Measurements from ENCODE around the gene PRDM4. TPM values are rescaled to one million over a fixed set of nuclear protein-coding genes. Genes with fewer than 3 reads are reported as not detected.

The PRDM4 gene
- total RNA-seq, 4 donors from 2014 or later, result 5.6 to 31.9 (median 18.3) TPM

GRCh38 chr12:107798580-107798979 is 37.6 kb upstream of the PRDM4 start:
- TF ChIP-seq CTCF (IDR thresholded peaks at IDR 0.05) (no peak), POLR2A (IDR thresholded peaks at IDR 0.05) (no peak)
- Histone ChIP-seq H3K36me3 (no peaks in the 10 kb centered on the region), H3K9me3 (no peaks in the 10 kb centered on the region), H3K27me3 (no peaks in the 10 kb centered on the region), H3K4me1 (no peaks in the 10 kb centered on the region), H3K27ac (no peak overlapping the region), H3K4me3 (no peak overlapping the region)
- no peak for DNase-seq
- intact Hi-C loops (cut with DNase I; ENCODE audit: low total_unique reads), result no loop called here

- Histone ChIP-seq H3K9me3 (no peaks in the 10 kb centered on the region), H3K36me3 (no peaks in the 10 kb centered on the region), H3K4me3 (no peak overlapping the region), H3K27ac (no peak overlapping the region), H3K27me3 (no peaks in the 10 kb centered on the region), H3K4me1 (no peaks in the 10 kb centered on the region)
- intact Hi-C loops (cut with DNase I; ENCODE audit: low total_unique reads), result no loop called here
- no peak for DNase-seq
- no peak for TF ChIP-seq POLR2A (IDR thresholded peaks at IDR 0.05)
- no peak for TF ChIP-seq CTCF (IDR thresholded peaks at IDR 0.05)
Measured at GRCh38 chr12:107794451-107794850, 33.5 kb upstream of the PRDM4 start.

- intact Hi-C loops (cut with DNase I; ENCODE audit: low total_unique reads), result no loop called here
- Histone ChIP-seq H3K27ac (no peak overlapping the region), H3K27me3 (no peaks in the 10 kb centered on the region), H3K36me3 (no peaks in the 10 kb centered on the region), H3K4me1 (no peaks in the 10 kb centered on the region), H3K4me3 (no peak overlapping the region), H3K9me3 (no peaks in the 10 kb centered on the region)
- TF ChIP-seq POLR2A (IDR thresholded peaks at IDR 0.05) (no peak), CTCF (IDR thresholded peaks at IDR 0.05) (no peak)
- DNase-seq, result no peak
Measured at GRCh38 chr12:107791465-107792089, 30.6 kb upstream of the PRDM4 start.

- Histone ChIP-seq H3K27me3 (no peaks in the 10 kb centered on the region), H3K27ac (no peak overlapping the region), H3K4me3 (no peak overlapping the region), H3K4me1 (no peaks in the 10 kb centered on the region), H3K9me3 (no peaks in the 10 kb centered on the region), H3K36me3 (no peaks in the 10 kb centered on the region)
- intact Hi-C loops (cut with DNase I; ENCODE audit: low total_unique reads), result no loop called here
- TF ChIP-seq POLR2A (IDR thresholded peaks at IDR 0.05) (no peak), CTCF (IDR thresholded peaks at IDR 0.05) (no peak)
- DNase-seq, result no peak
Measured at GRCh38 chr12:107788690-107789458, 27.9 kb upstream of the PRDM4 start.

GRCh38 chr12:107788281-107788680 is 27.3 kb upstream of the PRDM4 start:
- H3K4me3 ChIP-seq, result no peak overlapping the region
- no peaks in the 10 kb centered on the region for H3K4me1 ChIP-seq
- intact Hi-C loops (cut with DNase I; ENCODE audit: low total_unique reads), result no loop called here
- TF ChIP-seq CTCF (IDR thresholded peaks at IDR 0.05), result no peak
- no peak for TF ChIP-seq POLR2A (IDR thresholded peaks at IDR 0.05)
- H3K27me3 ChIP-seq, result no peaks in the 10 kb centered on the region
- H3K36me3 ChIP-seq, result no peaks in the 10 kb centered on the region
- no peak for DNase-seq
- no peak overlapping the region for H3K27ac ChIP-seq
- no peaks in the 10 kb centered on the region for H3K9me3 ChIP-seq
